Measurements from ENCODE around the gene THADA. TPM values are rescaled to one million over a fixed set of nuclear protein-coding genes. Genes with fewer than 3 reads are reported as not detected.

Gene THADA
- total RNA-seq, 1 experiment from 2014 or later, result 20.1 TPM

DNA sequence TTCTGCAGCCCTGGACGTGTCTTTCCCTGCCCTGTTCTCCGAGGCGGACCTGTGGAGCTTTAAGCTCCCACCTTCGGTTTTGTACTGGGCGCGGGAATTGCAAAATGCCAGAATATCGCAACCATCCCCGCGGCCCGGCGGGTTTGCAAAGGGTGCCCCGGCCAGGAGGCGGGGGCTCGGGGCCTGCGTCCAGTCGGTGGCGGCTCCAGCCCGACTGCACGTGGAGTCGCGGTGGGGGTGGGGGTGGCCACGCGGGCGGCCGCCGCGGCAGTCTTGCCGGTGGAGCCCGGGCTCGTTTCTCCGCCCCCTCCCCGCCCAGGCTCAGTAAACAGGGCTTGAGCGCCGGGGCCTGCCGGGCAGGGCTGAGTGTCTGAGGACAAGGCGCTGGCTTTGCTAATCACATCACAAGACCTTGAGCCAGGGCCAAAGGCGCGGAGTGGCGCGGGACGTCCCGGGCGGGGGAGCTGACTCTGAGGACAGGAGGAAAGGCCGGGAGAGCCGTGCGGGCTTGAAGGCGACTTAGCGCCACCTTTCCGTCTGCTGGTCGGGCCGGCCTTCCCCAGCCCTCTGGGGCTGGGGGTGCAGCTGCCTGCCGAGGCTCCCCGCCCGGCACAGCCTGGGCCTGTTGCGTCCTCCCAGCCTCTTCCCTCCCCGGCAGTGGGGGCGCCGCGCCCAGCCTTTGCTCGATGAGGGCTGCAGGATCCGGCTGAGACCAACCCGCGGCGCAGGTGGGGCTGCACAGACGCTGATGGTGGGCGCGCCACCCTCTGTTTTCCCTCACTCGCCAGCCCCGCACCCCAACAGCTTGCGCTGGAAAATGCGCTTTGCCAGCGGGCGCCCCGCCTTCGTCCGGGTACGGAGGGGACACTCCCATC, 368.6 kb downstream of the THADA start:
- no peak overlapping the region for H3T11ph ChIP-seq (ENCODE audit: low read length)
- H3K56ac ChIP-seq (ENCODE audit: insufficient read length, low read depth, low read length), result no peak overlapping the region
- no peak overlapping the region for H2AK5ac ChIP-seq (ENCODE audit: insufficient read length, low read length)
- H2BK20ac ChIP-seq (ENCODE audit: low read depth, low read length, poor library complexity, severe bottlenecking), result no peak overlapping the region
- no peak overlapping the region for H2BK5ac ChIP-seq (ENCODE audit: insufficient read length, low read length)
- peaks cover 16% of the 10 kb centered on the region; the same call in 1 of the 2 replicates for H3K79me2 ChIP-seq (ENCODE audit: insufficient read depth, low read length)
- peaks cover 3% of the 10 kb centered on the region for H3K23me2 ChIP-seq (ENCODE audit: insufficient read length, low read depth, low read length, poor library complexity, severe bottlenecking)
- TF ChIP-seq, protein P1, sequence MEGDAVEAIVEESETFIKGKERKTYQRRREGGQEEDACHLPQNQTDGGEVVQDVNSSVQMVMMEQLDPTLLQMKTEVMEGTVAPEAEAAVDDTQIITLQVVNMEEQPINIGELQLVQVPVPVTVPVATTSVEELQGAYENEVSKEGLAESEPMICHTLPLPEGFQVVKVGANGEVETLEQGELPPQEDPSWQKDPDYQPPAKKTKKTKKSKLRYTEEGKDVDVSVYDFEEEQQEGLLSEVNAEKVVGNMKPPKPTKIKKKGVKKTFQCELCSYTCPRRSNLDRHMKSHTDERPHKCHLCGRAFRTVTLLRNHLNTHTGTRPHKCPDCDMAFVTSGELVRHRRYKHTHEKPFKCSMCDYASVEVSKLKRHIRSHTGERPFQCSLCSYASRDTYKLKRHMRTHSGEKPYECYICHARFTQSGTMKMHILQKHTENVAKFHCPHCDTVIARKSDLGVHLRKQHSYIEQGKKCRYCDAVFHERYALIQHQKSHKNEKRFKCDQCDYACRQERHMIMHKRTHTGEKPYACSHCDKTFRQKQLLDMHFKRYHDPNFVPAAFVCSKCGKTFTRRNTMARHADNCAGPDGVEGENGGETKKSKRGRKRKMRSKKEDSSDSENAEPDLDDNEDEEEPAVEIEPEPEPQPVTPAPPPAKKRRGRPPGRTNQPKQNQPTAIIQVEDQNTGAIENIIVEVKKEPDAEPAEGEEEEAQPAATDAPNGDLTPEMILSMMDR (conservative IDR thresholded peaks at IDR 0.05), result peak; percentile 47; the same call in 2 of the 3 replicates
- H3K23ac ChIP-seq (ENCODE audit: insufficient read length, low read depth, low read length), result no peak overlapping the region
- peaks cover 13 to 31% (median 27%) of the 10 kb centered on the region in 3 experiments for H3K36me3 Mint-ChIP-seq (ENCODE audit: insufficient read depth in 1 of 3, low read depth in 3 of 3)
- H3K27me3 ChIP-seq (ENCODE audit: insufficient read depth, low read length), result no peaks in the 10 kb centered on the region
- no peak overlapping the region for H2BK15ac ChIP-seq (ENCODE audit: low read depth, low read length)
- H3K4me2 ChIP-seq (ENCODE audit: insufficient read depth, insufficient read length, low read length), result peak overlapping the region; percentile 53
- H3K4me1 ChIP-seq (ENCODE audit: insufficient read depth, low read length), result peaks cover 3% of the 10 kb centered on the region; the same call in 1 of the 2 replicates
- H2BK12ac ChIP-seq (ENCODE audit: insufficient read length, low read depth, low read length), result no peak overlapping the region
- no peak overlapping the region for H4K91ac ChIP-seq (ENCODE audit: insufficient read length, low read depth, low read length)
- no peak overlapping the region for H2AFZ ChIP-seq (ENCODE audit: low read length)
- peak overlapping the region; percentile 90 for H3K18ac ChIP-seq (ENCODE audit: insufficient read length, low read depth, low read length)
- no CpG with 5 or more reads among the region's 77 CpGs for WGBS (ENCODE audit: extremely low coverage, insufficient read length, low lambda C conversion rate)
- peak overlapping the region; percentile 86 to 96 for H3K4me3 Mint-ChIP-seq
- H3K79me1 ChIP-seq (ENCODE audit: insufficient read depth, low read depth, low read length, poor library complexity, severe bottlenecking), result no peaks in the 10 kb centered on the region
- H4K20me1 ChIP-seq (ENCODE audit: control insufficient read depth, insufficient read depth, insufficient read length), result no peaks in the 10 kb centered on the region
- peak overlapping the region; percentile 65 for H3K14ac ChIP-seq (ENCODE audit: insufficient read depth, low read length)
- peaks cover 0 to 3% of the 10 kb centered on the region in 2 experiments; a peak in 1 of 5 replicates for H3K9me3 Mint-ChIP-seq
- no peaks in the 10 kb centered on the region for H3K9me3 ChIP-seq (ENCODE audit: control insufficient read depth, low read depth, low read length)
- H3K27ac Mint-ChIP-seq, result peak overlapping the region; percentile 58 to 92 (median 89); a peak in 4 of 7 replicates
- H3K4me1 Mint-ChIP-seq, result peaks cover 39 to 45% of the 10 kb centered on the region in 2 experiments
- no peak overlapping the region for H3K27ac ChIP-seq (ENCODE audit: insufficient read length, low read depth, low read length)
- H4K8ac ChIP-seq (replicated peaks; ENCODE audit: insufficient read length, low read depth, low read length), result no peak overlapping the region
- H2BK120ac ChIP-seq (ENCODE audit: low read depth, low read length, poor library complexity, severe bottlenecking), result no peak overlapping the region
- H3K4ac ChIP-seq (ENCODE audit: low read depth, low read length), result no peak overlapping the region
- H4K5ac ChIP-seq (ENCODE audit: insufficient read length, low read depth, low read length), result no peak overlapping the region
- peaks cover 1% of the 10 kb centered on the region; the same call in 1 of the 2 replicates for H3K27me3 Mint-ChIP-seq (ENCODE audit: low read depth)
- H3K9ac ChIP-seq (ENCODE audit: extremely low read depth, insufficient read length, low read length), result peak overlapping the region; percentile 70
- peak; percentile 77 for DNase-seq

Data from H9 (cell line).